ENCODE data around the gene NUP214.
A peak's percentile ranks its signal among the peaks of the same experiment; 100 is the strongest.
"Not testable (repeated sequence)": the region's sequence is repeated elsewhere in the genome, so short reads cannot be mapped to it uniquely, and the experiment has no call there.

NUP214 gene

GRCh38 chr9:131203431-131204218 is 78.2 kb downstream of the NUP214 start:
- DNase-seq = no peak

- DNase-seq = no peak
Measured at GRCh38 chr9:131204285-131204684, 78.9 kb downstream of the NUP214 start.

- DNase-seq = no peak
Measured at GRCh38 chr9:131206495-131206894, 81.1 kb downstream of the NUP214 start.

DNA sequence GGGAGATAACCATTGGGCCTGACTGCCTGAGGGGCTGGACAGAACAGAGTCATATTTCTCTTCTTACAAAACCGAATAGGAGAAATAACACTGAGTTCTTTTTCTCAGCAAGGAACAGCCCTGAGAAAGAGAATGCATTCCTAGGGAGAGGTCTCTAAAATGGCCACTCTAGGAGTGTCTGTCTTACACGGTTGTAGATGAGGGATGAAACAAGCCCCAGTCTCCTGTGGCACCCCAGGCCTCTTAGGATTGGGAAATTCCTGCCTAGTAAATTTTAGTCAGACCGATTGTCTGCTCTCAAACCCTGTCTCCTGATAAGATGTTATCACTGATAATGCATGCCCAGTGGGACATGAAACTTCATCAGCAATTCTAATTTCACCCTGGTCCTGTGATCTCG is 86.5 kb downstream of the NUP214 start:
- DNase-seq = not testable (repeated sequence)

DNA sequence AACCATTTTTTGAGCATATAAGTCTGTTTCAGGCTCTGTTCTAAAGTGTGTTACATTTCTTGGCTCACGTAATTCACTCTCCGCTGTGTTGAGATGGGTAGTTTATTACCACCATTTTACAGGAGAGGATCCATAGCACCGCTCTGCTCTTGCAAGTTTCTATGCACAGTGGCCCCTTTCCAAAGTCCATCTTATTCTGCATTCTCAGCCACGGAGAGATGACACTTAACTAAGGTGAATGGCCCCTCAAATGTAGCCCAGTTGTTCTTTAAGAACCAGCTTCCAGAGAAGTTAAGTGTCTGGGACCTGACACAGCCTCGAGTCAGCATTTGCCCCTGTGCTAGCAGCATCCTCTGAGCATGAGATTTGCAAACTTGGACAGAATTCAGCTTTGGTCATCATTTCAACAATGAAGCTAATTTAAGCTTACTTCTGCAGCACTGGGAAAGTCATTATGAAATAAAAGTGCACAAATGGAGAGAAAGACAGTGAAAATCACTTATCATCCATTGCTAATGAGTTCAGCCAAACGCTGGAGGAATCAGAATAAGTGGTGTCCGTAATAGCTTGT is 89.0 kb downstream of the NUP214 start:
- DNase-seq = no peak

DNA sequence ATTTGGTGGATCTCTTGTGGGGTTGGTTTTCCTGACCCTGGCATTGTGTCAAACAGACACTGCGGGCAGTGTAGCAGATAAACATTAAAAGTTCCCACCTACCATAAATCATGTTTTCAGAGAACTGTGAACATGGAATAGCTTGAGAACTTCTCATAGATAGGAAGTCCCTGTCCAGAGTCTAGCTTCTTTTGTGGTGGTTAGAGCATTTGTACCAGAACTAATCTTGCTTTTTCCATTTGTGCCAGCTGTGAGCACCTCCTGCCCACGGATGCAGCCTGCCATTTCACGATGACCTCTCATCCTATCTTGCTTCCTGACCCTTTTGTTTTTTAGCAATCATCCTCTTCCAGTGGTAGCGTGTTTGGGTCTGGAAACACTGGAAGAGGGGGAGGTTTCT is 89.5 kb downstream of the NUP214 start:
- no peak for DNase-seq

GRCh38 chr9:131216806-131217205 is 91.4 kb downstream of the NUP214 start:
- DNase-seq = peak in 1 of 2 donors; percentile 67

- no peak for DNase-seq
Measured at GRCh38 chr9:131217331-131218031, 92.1 kb downstream of the NUP214 start.

DNA sequence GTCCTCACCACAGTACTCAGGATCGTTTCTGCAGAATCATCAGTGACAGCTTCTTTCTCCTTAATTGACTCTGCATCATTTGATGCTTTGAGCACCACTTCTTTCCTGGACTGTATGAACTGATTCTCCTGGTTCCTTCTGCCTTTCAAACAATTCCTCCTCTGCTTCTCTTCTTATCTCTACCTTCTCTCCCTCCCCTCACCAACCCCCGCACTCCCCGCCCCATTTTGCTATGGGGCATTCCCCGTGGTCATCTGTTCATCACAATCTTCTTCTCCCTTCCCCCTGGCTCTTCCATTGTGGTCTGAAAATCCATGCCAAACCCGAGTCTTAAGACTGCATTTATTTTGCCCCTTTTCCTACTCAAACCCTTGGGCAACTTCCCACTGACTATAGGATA is 93.0 kb downstream of the NUP214 start:
- no peak for DNase-seq

- no peak for DNase-seq
Measured at GRCh38 chr9:131220485-131220884, 95.1 kb downstream of the NUP214 start.

DNA sequence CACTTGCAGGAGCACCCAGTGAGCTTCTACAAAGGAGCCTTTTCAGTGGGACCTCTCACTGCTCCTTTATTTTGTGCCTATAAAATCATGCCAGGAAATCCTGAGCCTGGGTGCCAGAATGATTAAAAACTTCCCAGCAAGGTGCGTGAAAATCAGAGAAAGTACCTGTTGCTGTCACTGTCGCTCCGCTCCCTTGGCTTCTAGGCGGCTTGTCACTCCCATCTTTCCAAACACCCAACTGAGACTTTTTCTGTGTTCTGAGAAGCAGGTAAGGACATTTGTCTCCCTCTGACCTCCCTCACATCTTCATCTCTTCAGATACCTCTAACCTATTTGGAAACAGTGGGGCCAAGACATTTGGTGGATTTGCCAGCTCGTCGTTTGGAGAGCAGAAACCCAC is 97.1 kb downstream of the NUP214 start:
- no peak for DNase-seq

GRCh38 chr9:131226226-131226625 is 100.8 kb downstream of the NUP214 start:
- no peak for DNase-seq

- DNase-seq = no peak
Measured at GRCh38 chr9:131227112-131227958, 101.9 kb downstream of the NUP214 start.

GRCh38 chr9:131227959-131228460 is 102.6 kb downstream of the NUP214 start:
- peak; percentile 21 to 32 for DNase-seq

- DNase-seq = no peak
Measured at GRCh38 chr9:131228988-131229387, 103.6 kb downstream of the NUP214 start.

DNA sequence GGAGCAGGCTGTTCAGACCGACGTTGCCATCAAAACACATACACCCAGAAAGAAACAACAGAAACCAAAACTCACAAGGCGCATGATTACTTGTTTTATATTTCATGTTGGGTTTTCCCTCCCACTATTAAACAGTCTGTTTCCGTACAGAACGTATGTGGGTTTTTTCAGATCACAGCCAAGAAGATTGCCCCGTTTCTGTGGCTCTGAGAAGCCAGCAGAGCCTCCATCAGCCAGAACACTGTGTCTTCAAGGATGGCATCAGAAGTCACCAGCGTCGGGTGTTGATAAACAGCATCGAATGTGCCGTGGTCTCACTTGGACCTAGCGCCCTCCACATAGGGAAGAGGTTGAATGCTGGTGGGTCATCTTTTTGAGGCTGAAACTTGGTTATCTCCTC is 108.2 kb downstream of the NUP214 start:
- DNase-seq = no peak

GRCh38 chr9:131233995-131234394 is 108.6 kb downstream of the NUP214 start:
- no peak for DNase-seq

- DNase-seq = no peak
Measured at GRCh38 chr9:131234799-131235479, 109.6 kb downstream of the NUP214 start.

GRCh38 chr9:131235480-131235851 is 110.1 kb downstream of the NUP214 start:
- no peak for DNase-seq

DNA sequence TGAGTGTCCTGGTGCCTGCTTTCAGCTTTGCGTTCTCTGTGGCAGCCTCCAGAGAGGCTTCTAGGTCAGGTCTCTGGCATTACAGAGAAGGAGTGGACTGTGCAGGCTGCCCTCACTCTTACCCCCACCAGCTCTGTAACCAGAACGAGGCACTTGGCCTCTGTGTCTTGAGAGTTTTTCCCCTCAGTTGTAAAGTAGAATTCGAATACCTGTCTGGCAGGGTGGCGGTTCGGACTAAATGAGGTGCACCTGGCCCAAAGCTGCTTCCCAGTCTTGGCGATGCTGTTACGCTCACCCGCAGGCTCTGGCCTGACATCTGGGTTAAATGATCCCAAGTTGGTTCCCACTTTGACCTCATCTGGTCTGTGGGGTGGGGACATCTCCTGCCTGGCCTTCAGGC is 110.8 kb downstream of the NUP214 start:
- no peak for DNase-seq

- no peak for DNase-seq
Measured at GRCh38 chr9:131236761-131237160, 111.4 kb downstream of the NUP214 start.

- DNase-seq = no peak
Measured at GRCh38 chr9:131237291-131237690, 111.9 kb downstream of the NUP214 start.
